SU-DHL-6 (cell line): ENCODE results near the gene LRRC49.

Source experiments
- EZH2phosphoT487 ChIP-seq: fragments of 200-600 bp; sonication (generic), shearing (Covaris generic); conservative IDR thresholded peaks from 2 replicates; pipeline ENCODE4 v1.6.1; 2018; ENCODE audit warnings: mild to moderate bottlenecking, antibody characterized with exemption, low read length, moderate library complexity, mixed read lengths
- TF ChIP-seq, protein P1 (sequence below): fragments of 200-600 bp; sonication (generic); IDR thresholded peaks from one replicate; pipeline ENCODE4 v1.5.1; 2017; ENCODE audit warnings: antibody characterized with exemption, mild to moderate bottlenecking, low read length, moderate library complexity; ENCODE audit not compliant: insufficient read depth, poor library complexity, severe bottlenecking

DNA sequence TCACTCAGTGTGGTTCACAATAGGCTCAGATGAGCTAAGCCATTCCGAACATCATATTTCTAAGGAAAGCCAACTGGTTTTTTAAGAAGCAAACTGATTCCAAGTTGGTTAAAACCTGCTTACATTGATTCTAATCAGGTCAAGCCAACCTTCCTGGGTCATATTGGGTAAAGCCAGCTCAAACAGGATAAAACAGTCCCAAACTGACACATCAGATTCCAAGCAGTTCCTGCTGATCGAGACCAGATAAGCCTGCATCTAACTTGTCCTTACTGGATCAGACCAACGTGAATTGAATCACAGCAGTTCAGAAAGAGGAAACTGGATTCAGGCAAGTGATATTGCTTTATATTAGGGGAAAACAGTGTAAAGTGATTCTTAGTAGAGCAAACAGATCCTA is 204.1 kb downstream of the LRRC49 start:
- TF ChIP-seq, protein P1, sequence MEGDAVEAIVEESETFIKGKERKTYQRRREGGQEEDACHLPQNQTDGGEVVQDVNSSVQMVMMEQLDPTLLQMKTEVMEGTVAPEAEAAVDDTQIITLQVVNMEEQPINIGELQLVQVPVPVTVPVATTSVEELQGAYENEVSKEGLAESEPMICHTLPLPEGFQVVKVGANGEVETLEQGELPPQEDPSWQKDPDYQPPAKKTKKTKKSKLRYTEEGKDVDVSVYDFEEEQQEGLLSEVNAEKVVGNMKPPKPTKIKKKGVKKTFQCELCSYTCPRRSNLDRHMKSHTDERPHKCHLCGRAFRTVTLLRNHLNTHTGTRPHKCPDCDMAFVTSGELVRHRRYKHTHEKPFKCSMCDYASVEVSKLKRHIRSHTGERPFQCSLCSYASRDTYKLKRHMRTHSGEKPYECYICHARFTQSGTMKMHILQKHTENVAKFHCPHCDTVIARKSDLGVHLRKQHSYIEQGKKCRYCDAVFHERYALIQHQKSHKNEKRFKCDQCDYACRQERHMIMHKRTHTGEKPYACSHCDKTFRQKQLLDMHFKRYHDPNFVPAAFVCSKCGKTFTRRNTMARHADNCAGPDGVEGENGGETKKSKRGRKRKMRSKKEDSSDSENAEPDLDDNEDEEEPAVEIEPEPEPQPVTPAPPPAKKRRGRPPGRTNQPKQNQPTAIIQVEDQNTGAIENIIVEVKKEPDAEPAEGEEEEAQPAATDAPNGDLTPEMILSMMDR = no peak
- TF ChIP-seq EZH2phosphoT487 = no peak
